DLD1 (cell line): ENCODE data around the gene CES5A.
"Not testable (repeated sequence)": the region's sequence is repeated elsewhere in the genome, so short reads cannot be mapped to it uniquely, and the experiment has no call there.

Experiments
- in situ Hi-C: cut with HindIII; loops from 2 replicates; pipeline ENCODE4 v1.10.0; 2017; ENCODE audit warnings: low sequenced_read_pairs

CES5A gene

GRCh38 chr16:55888546-55888945 is 13.4 kb upstream of the CES5A start:
- in situ Hi-C loops = no loop called here

- in situ Hi-C loops = no loop called here
Measured at GRCh38 chr16:55876854-55877253, 1.7 kb upstream of the CES5A start.

- in situ Hi-C loops = no loop called here
Measured at GRCh38 chr16:55873122-55873521, 2.1 kb downstream of the CES5A start.

- in situ Hi-C loops = no loop called here
Measured at GRCh38 chr16:55872130-55872529, 3.0 kb downstream of the CES5A start.

- in situ Hi-C loops = no loop called here
Measured at GRCh38 chr16:55871411-55872038, 3.6 kb downstream of the CES5A start.

- in situ Hi-C loops = no loop called here
Measured at GRCh38 chr16:55868980-55869379, 6.2 kb downstream of the CES5A start.

- in situ Hi-C loops = no loop called here
Measured at GRCh38 chr16:55868137-55868536, 7.0 kb downstream of the CES5A start.

GRCh38 chr16:55861288-55861687 is 13.9 kb downstream of the CES5A start:
- in situ Hi-C loops = no loop called here

- in situ Hi-C loops = not testable (repeated sequence)
Measured at GRCh38 chr16:55857650-55858049, 17.5 kb downstream of the CES5A start.

- in situ Hi-C loops = no loop called here
Measured at GRCh38 chr16:55856950-55857349, 18.2 kb downstream of the CES5A start.

GRCh38 chr16:55853114-55853513 is 22.1 kb downstream of the CES5A start:
- in situ Hi-C loops = no loop called here

GRCh38 chr16:55849536-55849935 is 25.6 kb downstream of the CES5A start:
- in situ Hi-C loops = loop anchor here (25.0 kb wide), 1 partner anchor 387 kb away; no protein-coding TSS in a partner anchor

GRCh38 chr16:55846598-55847346 is 28.4 kb downstream of the CES5A start:
- in situ Hi-C loops = loop anchor here (25.0 kb wide), 1 partner anchor 384 kb away; no protein-coding TSS in a partner anchor

- in situ Hi-C loops = loop anchor here (25.0 kb wide), 1 partner anchor 381 kb away; no protein-coding TSS in a partner anchor
Measured at GRCh38 chr16:55843105-55843395, 32.1 kb downstream of the CES5A start.

- in situ Hi-C loops = loop anchor here (25.0 kb wide), 1 partner anchor 380 kb away; no protein-coding TSS in a partner anchor
Measured at GRCh38 chr16:55842369-55843104, 32.6 kb downstream of the CES5A start.

GRCh38 chr16:55839115-55839514 is 36.1 kb downstream of the CES5A start:
- in situ Hi-C loops = loop anchor here (25.0 kb wide), 1 partner anchor 377 kb away; no protein-coding TSS in a partner anchor

- in situ Hi-C loops = loop anchor here (25.0 kb wide), 1 partner anchor 374 kb away; no protein-coding TSS in a partner anchor
Measured at GRCh38 chr16:55836158-55836611, 39.0 kb downstream of the CES5A start.

- in situ Hi-C loops = loop anchor here (25.0 kb wide), 1 partner anchor 373 kb away; no protein-coding TSS in a partner anchor
Measured at GRCh38 chr16:55835581-55835980, 39.6 kb downstream of the CES5A start.

GRCh38 chr16:55835173-55835572 is 40.0 kb downstream of the CES5A start:
- in situ Hi-C loops = loop anchor here (25.0 kb wide), 1 partner anchor 373 kb away; no protein-coding TSS in a partner anchor

- in situ Hi-C loops = loop anchor here (25.0 kb wide), 1 partner anchor 372 kb away; no protein-coding TSS in a partner anchor
Measured at GRCh38 chr16:55834049-55834448, 41.1 kb downstream of the CES5A start.
